Limb (tissue), 2 donors: ENCODE results near the gene FAM83F.

Experiments used
- DNase-seq, 2 donors: peaks; one replicate each; pipeline ENCODE4 v3.0.0-alpha.2; 2016; ENCODE audit errors: extremely low spot score in 2 of 2

FAM83F gene

GRCh38 chr22:40056154-40056553 lies 61.4 kb downstream of the FAM83F start:
- DNase-seq: no peak

- DNase-seq: no peak
These were observed 61.8 kb downstream of the FAM83F start for GRCh38 chr22:40056559-40056958.

- no peak for DNase-seq
These were observed 62.9 kb downstream of the FAM83F start for GRCh38 chr22:40057652-40058051.

- DNase-seq: no peak
These were observed 63.5 kb downstream of the FAM83F start for GRCh38 chr22:40058265-40058664.

- no peak for DNase-seq
These were observed 71.2 kb downstream of the FAM83F start for GRCh38 chr22:40065981-40066380.

- DNase-seq: no peak
These were observed 72.9 kb downstream of the FAM83F start for GRCh38 chr22:40067639-40068038.

GRCh38 chr22:40070701-40071100 lies 75.9 kb downstream of the FAM83F start:
- DNase-seq: no peak

GRCh38 chr22:40071720-40072119 lies 77.0 kb downstream of the FAM83F start:
- no peak for DNase-seq

GRCh38 chr22:40076702-40077645 lies 82.2 kb downstream of the FAM83F start:
- DNase-seq: no peak

GRCh38 chr22:40077646-40078016 lies 82.9 kb downstream of the FAM83F start:
- DNase-seq: no peak

GRCh38 chr22:40081662-40082061 lies 86.9 kb downstream of the FAM83F start:
- DNase-seq: no peak

- no peak for DNase-seq
These were observed 87.4 kb downstream of the FAM83F start for GRCh38 chr22:40082184-40082583.

- no peak for DNase-seq
These were observed 89.0 kb downstream of the FAM83F start for GRCh38 chr22:40083794-40084193.

GRCh38 chr22:40084246-40084645 lies 89.5 kb downstream of the FAM83F start:
- DNase-seq: no peak

GRCh38 chr22:40088818-40089217 lies 94.1 kb downstream of the FAM83F start:
- no peak for DNase-seq
